ENCODE data around the gene TRAP1.

DNA sequence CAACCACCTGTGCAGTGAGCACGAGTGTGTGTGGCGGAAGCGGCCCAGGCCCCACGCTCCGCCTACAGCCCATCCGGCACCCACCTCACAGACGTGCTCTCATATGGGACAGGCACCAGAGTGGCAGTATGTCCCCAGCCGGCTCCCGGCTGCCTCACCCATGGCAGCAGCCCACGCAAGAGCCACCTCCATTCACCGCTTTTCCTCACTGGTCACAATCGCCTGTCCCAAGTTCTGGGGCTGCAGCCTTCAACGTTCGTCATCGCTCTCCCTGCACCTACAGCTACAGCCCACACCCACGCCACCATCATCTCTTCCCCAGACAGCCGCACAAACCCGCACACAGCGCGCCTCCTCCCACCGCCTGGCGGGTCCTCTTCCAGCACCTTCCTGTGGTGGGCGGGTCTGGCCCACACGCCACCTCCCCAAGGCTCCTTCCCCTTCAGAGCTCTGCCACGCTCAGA lies 17.5 kb upstream of the TRAP1 start:
- TF ChIP-seq, protein P1, sequence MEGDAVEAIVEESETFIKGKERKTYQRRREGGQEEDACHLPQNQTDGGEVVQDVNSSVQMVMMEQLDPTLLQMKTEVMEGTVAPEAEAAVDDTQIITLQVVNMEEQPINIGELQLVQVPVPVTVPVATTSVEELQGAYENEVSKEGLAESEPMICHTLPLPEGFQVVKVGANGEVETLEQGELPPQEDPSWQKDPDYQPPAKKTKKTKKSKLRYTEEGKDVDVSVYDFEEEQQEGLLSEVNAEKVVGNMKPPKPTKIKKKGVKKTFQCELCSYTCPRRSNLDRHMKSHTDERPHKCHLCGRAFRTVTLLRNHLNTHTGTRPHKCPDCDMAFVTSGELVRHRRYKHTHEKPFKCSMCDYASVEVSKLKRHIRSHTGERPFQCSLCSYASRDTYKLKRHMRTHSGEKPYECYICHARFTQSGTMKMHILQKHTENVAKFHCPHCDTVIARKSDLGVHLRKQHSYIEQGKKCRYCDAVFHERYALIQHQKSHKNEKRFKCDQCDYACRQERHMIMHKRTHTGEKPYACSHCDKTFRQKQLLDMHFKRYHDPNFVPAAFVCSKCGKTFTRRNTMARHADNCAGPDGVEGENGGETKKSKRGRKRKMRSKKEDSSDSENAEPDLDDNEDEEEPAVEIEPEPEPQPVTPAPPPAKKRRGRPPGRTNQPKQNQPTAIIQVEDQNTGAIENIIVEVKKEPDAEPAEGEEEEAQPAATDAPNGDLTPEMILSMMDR (IDR thresholded peaks at IDR 0.05) = no peak
- TF ChIP-seq POLR2AphosphoS5 (IDR thresholded peaks at IDR 0.05; ENCODE audit: insufficient read depth in 1 of 2, low read depth in 1 of 2) = no peak
- TF ChIP-seq POLR2A (IDR thresholded peaks at IDR 0.05) = no peak

All from vagina (tissue), 2 donors.